ENCODE measurements around the gene TOGARAM2. TPM values are rescaled to one million over a fixed set of nuclear protein-coding genes. Genes with fewer than 3 reads are reported as not detected.

The TOGARAM2 gene
- total and polyA plus RNA-seq, 2 of the 13 experiments (the other 11 are each of a cell fraction or from before 2014, with no cell fraction given) = under 0.01 to 0.05 TPM

GRCh38 chr2:28951910-28952835 lies 28.9 kb upstream of the TOGARAM2 start (continued):
- TF ChIP-seq ZBTB46 (CRISPR knock-in tag; IDR thresholded peaks at IDR 0.05; ENCODE audit: borderline replicate concordance) (no peak), ZNF552 (CRISPR knock-in tag; IDR thresholded peaks at IDR 0.05; ENCODE audit: borderline replicate concordance) (no peak), ZNF160 (CRISPR knock-in tag; IDR thresholded peaks at IDR 0.05) (no peak; the same call in 1 of the 2 replicates), SPEN (CRISPR knock-in tag; IDR thresholded peaks at IDR 0.05; ENCODE audit: low read depth) (no peak), ARHGAP35 (CRISPR knock-in tag; IDR thresholded peaks at IDR 0.05; ENCODE audit: borderline replicate concordance) (peak; percentile 53; the same call in 1 of the 2 replicates), ZNF329 (CRISPR knock-in tag; IDR thresholded peaks at IDR 0.05; ENCODE audit: low read depth) (no peak), KAT8 (CRISPR knock-in tag; IDR thresholded peaks at IDR 0.05) (no peak), SMARCE1 (IDR thresholded peaks at IDR 0.05; ENCODE audit: borderline replicate concordance) (no peak), ASH2L (IDR thresholded peaks at IDR 0.05; ENCODE audit: insufficient read length, low read depth, low read length) (peak; percentile 47), ZXDC (CRISPR knock-in tag; IDR thresholded peaks at IDR 0.05) (no peak), TEAD2 (CRISPR knock-in tag; IDR thresholded peaks at IDR 0.05) (no peak), THRA (CRISPR knock-in tag; IDR thresholded peaks at IDR 0.05; ENCODE audit: borderline replicate concordance) (peak; percentile 62), SATB2 (CRISPR knock-in tag; IDR thresholded peaks at IDR 0.05) (no peak), ZNF143 (CRISPR knock-in tag; IDR thresholded peaks at IDR 0.05) (no peak), ZNF136 (CRISPR knock-in tag; IDR thresholded peaks at IDR 0.05; ENCODE audit: low read depth) (no peak), SP140L (CRISPR knock-in tag; IDR thresholded peaks at IDR 0.05; ENCODE audit: borderline replicate concordance) (no peak), FOXK1 (CRISPR knock-in tag; IDR thresholded peaks at IDR 0.05; ENCODE audit: borderline replicate concordance, low read depth) (peak; percentile 30; the same call in 1 of the 2 replicates), ZNF607 (CRISPR knock-in tag; IDR thresholded peaks at IDR 0.05; ENCODE audit: borderline replicate concordance) (no peak), KDM4B (CRISPR knock-in tag; IDR thresholded peaks at IDR 0.05) (no peak), PHB2 (IDR thresholded peaks at IDR 0.05; ENCODE audit: partially characterized antibody) (no peak)
- TF ChIP-seq, protein P1, sequence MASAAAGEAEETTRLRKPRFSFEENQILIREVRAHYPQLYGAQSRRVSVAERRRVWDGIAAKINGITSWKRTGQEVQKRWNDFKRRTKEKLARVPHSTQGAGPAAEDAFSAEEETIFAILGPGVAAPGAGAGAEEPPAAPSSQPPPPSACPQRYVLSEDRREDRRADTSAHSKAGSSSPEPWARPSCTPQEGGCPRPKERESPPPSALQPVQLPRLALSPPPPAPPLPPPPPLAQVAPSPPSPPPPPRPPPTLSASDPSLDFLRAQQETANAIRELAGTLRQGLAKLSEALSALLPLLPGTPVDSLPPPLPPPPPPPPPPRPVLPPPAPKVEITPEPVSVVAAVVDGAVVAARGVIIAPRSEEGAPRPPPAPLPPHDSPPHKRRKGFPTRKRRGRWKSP (CRISPR knock-in tag; IDR thresholded peaks at IDR 0.05) = no peak

Measured in HepG2 (cell line).